GM23248 (cell line): ENCODE data around the gene CNTNAP5. TPM values are rescaled to one million over a fixed set of nuclear protein-coding genes. Genes with fewer than 3 reads are reported as not detected.

Experiments used
- DNase-seq: peaks from one replicate; pipeline ENCODE4 v3.0.0-alpha.2; 2015
- H2AFZ ChIP-seq: fragments of 200-600 bp; sonication (generic); 2 replicates; pipeline ENCODE4 v1.6.1; 2016; ENCODE audit warnings: antibody characterized with exemption
- H3F3A ChIP-seq: fragments of 200-600 bp; sonication (generic); 2 replicates; pipeline ENCODE4 v1.6.1; 2016; ENCODE audit warnings: mild to moderate bottlenecking, antibody characterized with exemption, mixed run types; ENCODE audit not compliant: insufficient read depth
- H3K27ac ChIP-seq: fragments of 200-600 bp; sonication (generic); 2 replicates; pipeline ENCODE4 v1.5.1; 2016; ENCODE audit warnings: mild to moderate bottlenecking
- H3K27me3 ChIP-seq: fragments of 200-600 bp; sonication (generic); replicated peaks from 2 replicates; pipeline ENCODE4 v1.6.1; 2016; ENCODE audit warnings: mild to moderate bottlenecking; ENCODE audit not compliant: insufficient read depth
- H3K36me3 ChIP-seq: fragments of 200-600 bp; sonication (generic); 2 replicates; pipeline ENCODE4 v1.6.1; 2016; ENCODE audit warnings: low read depth, mild to moderate bottlenecking
- H3K4me1 ChIP-seq: fragments of 200-600 bp; sonication (generic); 2 replicates; pipeline ENCODE4 v1.6.1; 2016; ENCODE audit warnings: mild to moderate bottlenecking; ENCODE audit not compliant: insufficient read depth
- H3K4me2 ChIP-seq: fragments of 200-600 bp; sonication (generic); one replicate; pipeline ENCODE4 v1.6.1; 2016; ENCODE audit warnings: mild to moderate bottlenecking; ENCODE audit not compliant: unreplicated experiment
- H3K4me3 ChIP-seq: fragments of 200-600 bp; sonication (generic); 2 replicates; pipeline ENCODE4 v1.5.1; 2016; ENCODE audit warnings: mild to moderate bottlenecking
- H3K79me2 ChIP-seq: fragments of 200-600 bp; sonication (generic); 2 replicates; pipeline ENCODE4 v1.6.1; 2016; ENCODE audit warnings: mild to moderate bottlenecking; ENCODE audit not compliant: insufficient read depth
- H3K9ac ChIP-seq: fragments of 200-600 bp; sonication (generic); 2 replicates; pipeline ENCODE4 v1.6.1; 2016; ENCODE audit warnings: mild to moderate bottlenecking
- H3K9me2 ChIP-seq: fragments of 200-600 bp; sonication (generic); 2 replicates; pipeline ENCODE4 v1.6.1; 2016; ENCODE audit warnings: mixed run types, mild to moderate bottlenecking, moderate library complexity; ENCODE audit not compliant: insufficient read depth
- H3K9me3 ChIP-seq: fragments of 200-600 bp; sonication (generic); one replicate; pipeline ENCODE4 v1.6.1; 2017; ENCODE audit warnings: low read depth
- H4K20me1 ChIP-seq: fragments of 200-600 bp; sonication (generic); 2 replicates; pipeline ENCODE4 v1.6.0; 2016; ENCODE audit not compliant: insufficient read depth
- EZH2 ChIP-seq: fragments of 200-600 bp; sonication (generic); IDR thresholded peaks from 2 replicates; pipeline ENCODE4 v1.6.1; 2018; ENCODE audit warnings: antibody characterized with exemption, mild to moderate bottlenecking; ENCODE audit not compliant: insufficient read depth, poor library complexity, severe bottlenecking
- EZH2phosphoT487 ChIP-seq: fragments of 200-600 bp; sonication (generic); IDR thresholded peaks from 2 replicates; pipeline ENCODE4 v1.6.1; 2018; ENCODE audit warnings: antibody characterized with exemption, moderate library complexity, mild to moderate bottlenecking, low read depth; ENCODE audit not compliant: insufficient read depth
- WGBS, 2 experiments: methylation state at CpG; one replicate each; pipeline ENCODE4 v1.1.6; 2015 to 2017; ENCODE audit warnings: low lambda C conversion rate in 2 of 2, low coverage in 1 of 2; ENCODE audit errors: missing lambda C conversion rate in 2 of 2; 5-methylcytosine and 5-hydroxymethylcytosine counted together
- in situ Hi-C: fragments of 300-500 bp; cut with MboI; formaldehyde crosslinking; loops from 2 replicates; pipeline ENCODE4 v1.15.0; 2020
- polyA plus RNA-seq: library from polyadenylated mRNA; unstranded; fragments of >200 nt; fragmentation: Nextera tagmentation; extraction: Ambion mirVana; gene quantifications from 2 replicates; pipeline ENCODE4 v1.2.1, GENCODE V29; 2016
- total RNA-seq: library from RNA; depleted of rRNA; stranded (reverse); fragments of >200 nt; shearing (Covaris generic); gene quantifications from 2 replicates; pipeline ENCODE4 v1.2.3, GENCODE V29; 2014

The CNTNAP5 gene
- total and polyA plus RNA-seq, 2 experiments from 2014 or later = not detected

GRCh38 chr2:124763611-124764010 lies 738.5 kb downstream of the CNTNAP5 start:
- Histone ChIP-seq H3K9me2 (no peaks in the 10 kb centered on the region), H3K79me2 (no peaks in the 10 kb centered on the region), H4K20me1 (no peaks in the 10 kb centered on the region), H3F3A (no peaks in the 10 kb centered on the region), H2AFZ (no peak overlapping the region), H3K9me3 (no peaks in the 10 kb centered on the region), H3K4me3 (no peak overlapping the region), H3K27ac (no peak overlapping the region), H3K9ac (no peak overlapping the region), H3K27me3 (no peaks in the 10 kb centered on the region), H3K36me3 (no peaks in the 10 kb centered on the region), H3K4me1 (no peaks in the 10 kb centered on the region), H3K4me2 (no peak overlapping the region)
- 23% methylated on average over 9 of the region's 9 CpGs for WGBS, 2 experiments
- TF ChIP-seq EZH2 = no peak
- no peak for TF ChIP-seq EZH2phosphoT487
- no peak for DNase-seq
- in situ Hi-C loops = no loop called here

- no peak overlapping the region for H3K27ac ChIP-seq
- no peaks in the 10 kb centered on the region for H4K20me1 ChIP-seq
- no peaks in the 10 kb centered on the region for H3K79me2 ChIP-seq
- DNase-seq = no peak
- no peaks in the 10 kb centered on the region for H3F3A ChIP-seq
- no peaks in the 10 kb centered on the region for H3K9me3 ChIP-seq
- 23 to 25% methylated on average over 5 of the region's 5 CpGs for WGBS, 2 experiments
- H3K4me1 ChIP-seq = no peaks in the 10 kb centered on the region
- H3K4me3 ChIP-seq = no peak overlapping the region
- no peaks in the 10 kb centered on the region for H3K36me3 ChIP-seq
- no peak overlapping the region for H2AFZ ChIP-seq
- no peaks in the 10 kb centered on the region for H3K27me3 ChIP-seq
- TF ChIP-seq EZH2 (no peak), EZH2phosphoT487 (no peak)
- in situ Hi-C loops = no loop called here
- H3K9ac ChIP-seq = no peak overlapping the region
- no peaks in the 10 kb centered on the region for H3K9me2 ChIP-seq
- H3K4me2 ChIP-seq = no peak overlapping the region
Observed at GRCh38 chr2:124774781-124775180, 749.7 kb downstream of the CNTNAP5 start.

- Histone ChIP-seq H3K4me3 (no peak overlapping the region), H3K27ac (no peak overlapping the region)
Observed at GRCh38 chr2:124776332-124776731, 751.2 kb downstream of the CNTNAP5 start.

GRCh38 chr2:124778076-124778475 lies 753.0 kb downstream of the CNTNAP5 start:
- DNase-seq = no peak
- Histone ChIP-seq H3K4me1 (no peaks in the 10 kb centered on the region), H3K79me2 (no peaks in the 10 kb centered on the region), H3K36me3 (no peaks in the 10 kb centered on the region), H3K4me3 (no peak overlapping the region), H3K9me3 (no peaks in the 10 kb centered on the region), H3K27me3 (no peaks in the 10 kb centered on the region), H3F3A (no peaks in the 10 kb centered on the region), H3K9me2 (no peaks in the 10 kb centered on the region), H4K20me1 (no peaks in the 10 kb centered on the region), H2AFZ (no peak overlapping the region), H3K9ac (no peak overlapping the region), H3K4me2 (no peak overlapping the region), H3K27ac (no peak overlapping the region)
- no peak for TF ChIP-seq EZH2
- TF ChIP-seq EZH2phosphoT487 = no peak
- WGBS, 2 experiments = 8 to 9% methylated on average over 2 of the region's 2 CpGs
- in situ Hi-C loops = no loop called here

More at GRCh38 chr2:124776332-124776731, 751.2 kb downstream of the CNTNAP5 start:
- no peaks in the 10 kb centered on the region for H3K36me3 ChIP-seq
- DNase-seq = no peak
- no peaks in the 10 kb centered on the region for H3K79me2 ChIP-seq
- no peaks in the 10 kb centered on the region for H4K20me1 ChIP-seq
- no peaks in the 10 kb centered on the region for H3K27me3 ChIP-seq
- H3K4me1 ChIP-seq = no peaks in the 10 kb centered on the region
- in situ Hi-C loops = no loop called here
- TF ChIP-seq EZH2phosphoT487 = no peak
- no peak for TF ChIP-seq EZH2
- no peaks in the 10 kb centered on the region for H3F3A ChIP-seq
- H3K9me3 ChIP-seq = no peaks in the 10 kb centered on the region
- H3K9ac ChIP-seq = no peak overlapping the region
- H2AFZ ChIP-seq = no peak overlapping the region
- no peak overlapping the region for H3K4me2 ChIP-seq
- no peaks in the 10 kb centered on the region for H3K9me2 ChIP-seq
- WGBS, 2 experiments = 15 to 24% methylated on average over 3 of the region's 3 CpGs

- Histone ChIP-seq H3K9me3 (no peaks in the 10 kb centered on the region), H3F3A (no peaks in the 10 kb centered on the region), H3K4me1 (no peaks in the 10 kb centered on the region), H3K4me2 (no peak overlapping the region), H4K20me1 (no peaks in the 10 kb centered on the region), H3K36me3 (no peaks in the 10 kb centered on the region), H3K27ac (no peak overlapping the region), H2AFZ (no peak overlapping the region), H3K27me3 (no peaks in the 10 kb centered on the region), H3K4me3 (no peak overlapping the region), H3K9ac (no peak overlapping the region), H3K9me2 (no peaks in the 10 kb centered on the region), H3K79me2 (no peaks in the 10 kb centered on the region)
- in situ Hi-C loops = no loop called here
- no peak for TF ChIP-seq EZH2
- no peak for TF ChIP-seq EZH2phosphoT487
- no peak for DNase-seq
Observed at GRCh38 chr2:124796647-124797046, 771.6 kb downstream of the CNTNAP5 start.
